ENCODE results near the gene TXNRD3.

Gene TXNRD3

DNA sequence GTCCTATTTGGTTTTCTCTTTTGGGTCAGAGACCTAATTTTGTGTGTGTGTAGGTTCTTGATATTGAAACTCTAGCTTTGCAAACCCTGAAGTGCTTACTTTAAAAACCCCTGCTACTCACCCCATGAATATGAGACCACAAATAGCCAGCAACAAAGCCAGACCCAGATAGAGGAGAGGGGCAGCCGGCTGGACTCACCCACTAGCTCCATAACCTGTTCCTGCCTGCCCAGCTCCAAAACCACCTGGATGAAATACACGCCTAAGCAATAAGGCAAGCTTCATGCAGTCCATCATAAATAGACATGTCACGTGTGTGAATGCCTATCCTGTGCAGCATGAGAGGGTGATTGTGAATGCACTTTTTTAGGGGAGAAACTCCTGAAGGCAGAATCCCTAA is 3.7 kb upstream of the TXNRD3 start:
- H3K4me3 ChIP-seq (ENCODE audit: low read length) = no peak overlapping the region
- no peak overlapping the region for H3K4me2 ChIP-seq (ENCODE audit: low read length)
- no peaks in the 10 kb centered on the region for H3F3A ChIP-seq (ENCODE audit: control insufficient read depth, insufficient read depth)
- H3K36me3 ChIP-seq (ENCODE audit: control insufficient read depth, low read length) = no peaks in the 10 kb centered on the region
- H3K79me2 ChIP-seq (ENCODE audit: control insufficient read depth, low read length) = no peaks in the 10 kb centered on the region
- no peaks in the 10 kb centered on the region for H3K9me2 ChIP-seq (replicated peaks; ENCODE audit: control insufficient read depth, low read length)
- TF ChIP-seq, protein P1, sequence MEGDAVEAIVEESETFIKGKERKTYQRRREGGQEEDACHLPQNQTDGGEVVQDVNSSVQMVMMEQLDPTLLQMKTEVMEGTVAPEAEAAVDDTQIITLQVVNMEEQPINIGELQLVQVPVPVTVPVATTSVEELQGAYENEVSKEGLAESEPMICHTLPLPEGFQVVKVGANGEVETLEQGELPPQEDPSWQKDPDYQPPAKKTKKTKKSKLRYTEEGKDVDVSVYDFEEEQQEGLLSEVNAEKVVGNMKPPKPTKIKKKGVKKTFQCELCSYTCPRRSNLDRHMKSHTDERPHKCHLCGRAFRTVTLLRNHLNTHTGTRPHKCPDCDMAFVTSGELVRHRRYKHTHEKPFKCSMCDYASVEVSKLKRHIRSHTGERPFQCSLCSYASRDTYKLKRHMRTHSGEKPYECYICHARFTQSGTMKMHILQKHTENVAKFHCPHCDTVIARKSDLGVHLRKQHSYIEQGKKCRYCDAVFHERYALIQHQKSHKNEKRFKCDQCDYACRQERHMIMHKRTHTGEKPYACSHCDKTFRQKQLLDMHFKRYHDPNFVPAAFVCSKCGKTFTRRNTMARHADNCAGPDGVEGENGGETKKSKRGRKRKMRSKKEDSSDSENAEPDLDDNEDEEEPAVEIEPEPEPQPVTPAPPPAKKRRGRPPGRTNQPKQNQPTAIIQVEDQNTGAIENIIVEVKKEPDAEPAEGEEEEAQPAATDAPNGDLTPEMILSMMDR (IDR thresholded peaks at IDR 0.05; ENCODE audit: low read depth, low read length, poor library complexity, severe bottlenecking) = no peak
- no peak for TF ChIP-seq EZH2phosphoT487 (IDR thresholded peaks at IDR 0.05; ENCODE audit: borderline replicate concordance, low read length)
- H3K9me3 ChIP-seq (ENCODE audit: control insufficient read depth, insufficient read depth, low read length) = no peaks in the 10 kb centered on the region; the same call in 1 of the 2 replicates
- H3K27ac ChIP-seq (ENCODE audit: low read depth, low read length) = no peak overlapping the region
- H3K4me1 ChIP-seq (ENCODE audit: control insufficient read depth, low read length) = no peaks in the 10 kb centered on the region
- H3K27me3 ChIP-seq (ENCODE audit: control insufficient read depth, low read length) = no peaks in the 10 kb centered on the region; the same call in 1 of the 2 replicates
- no peaks in the 10 kb centered on the region for H4K20me1 ChIP-seq (ENCODE audit: control insufficient read depth, insufficient read depth, low read depth, low read length)

DNA sequence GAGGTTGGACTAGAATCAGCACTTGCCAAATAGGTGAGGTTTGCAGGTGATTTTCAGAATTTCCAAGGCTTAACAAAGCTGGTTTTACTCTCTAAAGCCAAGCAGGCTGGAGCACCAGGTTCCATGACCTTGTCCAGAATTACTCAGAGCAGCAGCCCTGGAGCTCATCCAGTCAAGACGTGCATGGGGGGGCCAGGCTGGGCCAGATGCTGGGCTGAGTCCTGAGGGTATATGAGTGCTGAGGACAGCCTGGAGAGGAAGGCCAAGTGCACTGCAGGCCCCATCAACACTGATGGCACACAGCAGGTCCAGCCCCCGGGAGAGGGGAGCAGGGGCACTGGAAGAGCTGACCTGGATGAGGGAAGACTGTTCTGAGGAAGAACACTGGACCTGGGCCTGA is 3.0 kb upstream of the TXNRD3 start:
- no peaks in the 10 kb centered on the region; the same call in 1 of the 2 replicates for H3K27me3 ChIP-seq (ENCODE audit: control insufficient read depth, low read length)
- H3K4me1 ChIP-seq (ENCODE audit: control insufficient read depth, low read length) = no peaks in the 10 kb centered on the region
- no peaks in the 10 kb centered on the region for H4K20me1 ChIP-seq (ENCODE audit: control insufficient read depth, insufficient read depth, low read depth, low read length)
- no peaks in the 10 kb centered on the region for H3K36me3 ChIP-seq (ENCODE audit: control insufficient read depth, low read length)
- H3K27ac ChIP-seq (ENCODE audit: low read depth, low read length) = no peak overlapping the region
- H3K4me3 ChIP-seq (ENCODE audit: low read length) = no peak overlapping the region
- no peak overlapping the region for H3K4me2 ChIP-seq (ENCODE audit: low read length)
- no peaks in the 10 kb centered on the region for H3K9me2 ChIP-seq (replicated peaks; ENCODE audit: control insufficient read depth, low read length)
- TF ChIP-seq EZH2phosphoT487 (IDR thresholded peaks at IDR 0.05; ENCODE audit: borderline replicate concordance, low read length) = no peak
- TF ChIP-seq, protein P1 (IDR thresholded peaks at IDR 0.05; ENCODE audit: low read depth, low read length, poor library complexity, severe bottlenecking) = no peak
- no peaks in the 10 kb centered on the region for H3K79me2 ChIP-seq (ENCODE audit: control insufficient read depth, low read length)
- H3K9me3 ChIP-seq (ENCODE audit: control insufficient read depth, insufficient read depth, low read length) = no peaks in the 10 kb centered on the region; the same call in 1 of the 2 replicates
- H3F3A ChIP-seq (ENCODE audit: control insufficient read depth, insufficient read depth) = no peaks in the 10 kb centered on the region

DNA sequence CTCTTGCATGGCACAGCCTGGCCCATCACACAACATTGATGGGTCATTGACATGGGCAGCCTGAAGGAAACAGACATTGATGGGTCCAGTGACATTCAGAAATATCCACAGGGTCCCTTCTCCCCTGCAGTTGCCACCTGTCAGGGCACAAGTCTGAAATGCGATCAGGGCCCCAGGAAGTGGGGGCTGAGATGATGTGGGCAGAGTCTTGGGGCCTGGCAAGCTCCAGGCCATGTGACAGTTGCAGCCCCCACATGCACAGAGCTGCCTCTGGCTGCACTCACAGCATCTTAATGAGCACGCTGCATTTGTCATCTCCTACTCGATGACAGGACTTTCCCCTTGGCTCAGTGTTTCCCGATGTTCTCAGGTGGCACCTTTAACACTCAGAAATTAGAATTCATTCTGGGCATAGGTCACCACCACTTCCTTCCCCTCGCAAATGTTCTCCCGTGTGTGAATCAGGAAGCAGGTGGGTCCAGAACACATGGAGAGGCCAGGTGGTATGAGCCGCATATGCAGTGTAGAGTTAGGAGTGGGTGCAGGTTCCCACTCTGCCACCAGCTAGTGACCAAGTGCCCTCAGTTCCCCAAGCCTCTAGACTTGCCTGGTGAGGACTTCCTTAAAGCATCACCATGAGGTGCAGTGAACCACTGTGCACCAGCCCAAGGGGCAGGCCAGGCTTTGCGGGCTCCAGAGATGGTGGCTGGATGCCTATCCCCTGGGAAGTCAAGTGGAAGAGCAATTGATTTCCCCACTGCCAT is 1.6 kb upstream of the TXNRD3 start:
- TF ChIP-seq, protein P1 (IDR thresholded peaks at IDR 0.05; ENCODE audit: low read depth, low read length, poor library complexity, severe bottlenecking) = no peak
- TF ChIP-seq EZH2phosphoT487 (IDR thresholded peaks at IDR 0.05; ENCODE audit: borderline replicate concordance, low read length) = no peak
- Histone ChIP-seq H3K9me3 (ENCODE audit: control insufficient read depth, insufficient read depth, low read length) (no peaks in the 10 kb centered on the region; the same call in 1 of the 2 replicates), H3K27me3 (ENCODE audit: control insufficient read depth, low read length) (no peaks in the 10 kb centered on the region; the same call in 1 of the 2 replicates), H3K4me2 (ENCODE audit: low read length) (no peak overlapping the region), H4K20me1 (ENCODE audit: control insufficient read depth, insufficient read depth, low read depth, low read length) (no peaks in the 10 kb centered on the region), H3K79me2 (ENCODE audit: control insufficient read depth, low read length) (no peaks in the 10 kb centered on the region), H3F3A (ENCODE audit: control insufficient read depth, insufficient read depth) (no peaks in the 10 kb centered on the region), H3K4me1 (ENCODE audit: control insufficient read depth, low read length) (no peaks in the 10 kb centered on the region), H3K36me3 (ENCODE audit: control insufficient read depth, low read length) (no peaks in the 10 kb centered on the region), H3K9me2 (replicated peaks; ENCODE audit: control insufficient read depth, low read length) (no peaks in the 10 kb centered on the region), H3K4me3 (ENCODE audit: low read length) (no peak overlapping the region), H3K27ac (ENCODE audit: low read depth, low read length) (no peak overlapping the region)

All from DOHH2 (cell line).